ENCODE measurements around the gene ZNF174. TPM values are rescaled to one million over a fixed set of nuclear protein-coding genes. Genes with fewer than 3 reads are reported as not detected.

ZNF174 gene
- 18.1 to 19.3 TPM (median 19.3 TPM) in 3 replicates for total RNA-seq

- peaks cover 37% of the 10 kb centered on the region for H3K9me3 Mint-ChIP-seq
- DNase-seq (ENCODE audit: low spot score in 2 of 2, unreplicated experiment in 2 of 2), result peak; percentile 98 to 99
- peaks cover 13% of the 10 kb centered on the region for H3K4me1 Mint-ChIP-seq
- no peak for TF ChIP-seq CTCF (IDR thresholded peaks at IDR 0.05; ENCODE audit: unreplicated experiment)
- H3K27me3 Mint-ChIP-seq (ENCODE audit: low read depth), result no peaks in the 10 kb centered on the region
- peak within 1 kb of the TSS; percentile 80 for H3K4me3 Mint-ChIP-seq
- H3K36me3 Mint-ChIP-seq, result peaks cover 62% of the 10 kb centered on the region
- peak within 1 kb of the TSS; percentile 94 for H3K27ac Mint-ChIP-seq
Observed at GRCh38 chr16:3400779-3401688, at the start of gene ZNF174, which contains the start of gene ZSCAN32. TSS of gene ZNF174 (plus strand) at chr16:3401215. CDS start at chr16:3402005, 790 bp downstream. TSS of gene ZSCAN32 (minus strand) at chr16:3401004. CDS start at chr16:3397557, 3,447 bp downstream.

- Mint-ChIP-seq H3K4me3 (no peak within 1 kb of the TSS), H3K4me1 (no peaks in the 10 kb centered on the region), H3K36me3 (peaks cover 2% of the 10 kb centered on the region), H3K9me3 (peaks cover 45% of the 10 kb centered on the region), H3K27ac (no peak within 1 kb of the TSS), H3K27me3 (ENCODE audit: low read depth) (no peaks in the 10 kb centered on the region)
- no peak for TF ChIP-seq CTCF (IDR thresholded peaks at IDR 0.05; ENCODE audit: unreplicated experiment)
- no peak for DNase-seq (ENCODE audit: low spot score in 2 of 2, unreplicated experiment in 2 of 2)
Observed at GRCh38 chr16:3355589-3355988, 45.4 kb upstream of the ZNF174 start, which contains the start of gene OR2C1. TSS of gene OR2C1 (plus strand) at chr16:3355889. CDS start at chr16:3355941, 52 bp downstream.

- Mint-ChIP-seq H3K36me3 (peaks cover 2% of the 10 kb centered on the region), H3K27me3 (ENCODE audit: low read depth) (no peaks in the 10 kb centered on the region), H3K27ac (no peak overlapping the region), H3K4me1 (no peaks in the 10 kb centered on the region), H3K4me3 (no peak overlapping the region), H3K9me3 (peaks cover 47% of the 10 kb centered on the region)
- no peak for DNase-seq (ENCODE audit: low spot score in 2 of 2, unreplicated experiment in 2 of 2)
- no peak for TF ChIP-seq CTCF (IDR thresholded peaks at IDR 0.05; ENCODE audit: unreplicated experiment)
Observed at GRCh38 chr16:3356118-3356517, 44.9 kb upstream of the ZNF174 start.

GRCh38 chr16:3358871-3359270, 42.1 kb upstream of the ZNF174 start:
- Mint-ChIP-seq H3K36me3 (peaks cover 2% of the 10 kb centered on the region), H3K27ac (no peak overlapping the region), H3K4me3 (no peak overlapping the region), H3K4me1 (no peaks in the 10 kb centered on the region), H3K27me3 (ENCODE audit: low read depth) (no peaks in the 10 kb centered on the region), H3K9me3 (peaks cover 51% of the 10 kb centered on the region)
- no peak for TF ChIP-seq CTCF (IDR thresholded peaks at IDR 0.05; ENCODE audit: unreplicated experiment)
- no peak for DNase-seq (ENCODE audit: low spot score in 2 of 2, unreplicated experiment in 2 of 2)

GRCh38 chr16:3362931-3363330, 38.1 kb upstream of the ZNF174 start:
- Mint-ChIP-seq H3K36me3 (no peaks in the 10 kb centered on the region), H3K27me3 (ENCODE audit: low read depth) (no peaks in the 10 kb centered on the region), H3K9me3 (peaks cover 39% of the 10 kb centered on the region), H3K4me3 (no peak overlapping the region), H3K27ac (no peak overlapping the region), H3K4me1 (no peaks in the 10 kb centered on the region)
- no peak for TF ChIP-seq CTCF (IDR thresholded peaks at IDR 0.05; ENCODE audit: unreplicated experiment)
- DNase-seq (ENCODE audit: low spot score in 2 of 2, unreplicated experiment in 2 of 2), result no peak
